ENCODE measurements around the gene EFHC1. TPM values are rescaled to one million over a fixed set of nuclear protein-coding genes. Genes with fewer than 3 reads are reported as not detected.

The EFHC1 gene
- total RNA-seq, 1 donor from 2014 or later: 33.8 TPM

DNA sequence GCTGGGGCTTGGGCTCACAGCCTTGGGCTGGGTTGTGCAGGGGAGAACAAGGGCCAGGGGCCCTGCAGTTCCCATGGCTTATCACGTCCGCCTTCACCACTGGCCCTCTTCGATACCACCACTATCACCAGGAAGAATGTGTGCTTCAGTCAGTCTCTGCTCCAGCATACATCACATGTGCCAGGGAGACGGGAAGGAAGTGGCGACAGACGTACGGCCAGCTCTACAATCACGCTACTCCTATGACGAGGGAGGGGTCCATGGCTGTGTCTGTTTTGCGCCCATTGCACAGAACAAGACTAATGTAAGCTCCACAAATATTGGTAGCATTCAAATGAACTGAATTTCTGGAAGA is 84.6 kb downstream of the EFHC1 start:
- peak overlapping the region; percentile 99 for H3K27ac Mint-ChIP-seq (ENCODE audit: unreplicated experiment)
- TF ChIP-seq, protein P1, sequence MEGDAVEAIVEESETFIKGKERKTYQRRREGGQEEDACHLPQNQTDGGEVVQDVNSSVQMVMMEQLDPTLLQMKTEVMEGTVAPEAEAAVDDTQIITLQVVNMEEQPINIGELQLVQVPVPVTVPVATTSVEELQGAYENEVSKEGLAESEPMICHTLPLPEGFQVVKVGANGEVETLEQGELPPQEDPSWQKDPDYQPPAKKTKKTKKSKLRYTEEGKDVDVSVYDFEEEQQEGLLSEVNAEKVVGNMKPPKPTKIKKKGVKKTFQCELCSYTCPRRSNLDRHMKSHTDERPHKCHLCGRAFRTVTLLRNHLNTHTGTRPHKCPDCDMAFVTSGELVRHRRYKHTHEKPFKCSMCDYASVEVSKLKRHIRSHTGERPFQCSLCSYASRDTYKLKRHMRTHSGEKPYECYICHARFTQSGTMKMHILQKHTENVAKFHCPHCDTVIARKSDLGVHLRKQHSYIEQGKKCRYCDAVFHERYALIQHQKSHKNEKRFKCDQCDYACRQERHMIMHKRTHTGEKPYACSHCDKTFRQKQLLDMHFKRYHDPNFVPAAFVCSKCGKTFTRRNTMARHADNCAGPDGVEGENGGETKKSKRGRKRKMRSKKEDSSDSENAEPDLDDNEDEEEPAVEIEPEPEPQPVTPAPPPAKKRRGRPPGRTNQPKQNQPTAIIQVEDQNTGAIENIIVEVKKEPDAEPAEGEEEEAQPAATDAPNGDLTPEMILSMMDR (IDR thresholded peaks at IDR 0.05): no peak
- no peak for DNase-seq (ENCODE audit: extremely low spot score, unreplicated experiment)
- H3K36me3 Mint-ChIP-seq (ENCODE audit: unreplicated experiment): peaks cover 69% of the 10 kb centered on the region
- H3K9me3 Mint-ChIP-seq (ENCODE audit: unreplicated experiment): no peaks in the 10 kb centered on the region
- H3K27me3 Mint-ChIP-seq (ENCODE audit: unreplicated experiment): no peaks in the 10 kb centered on the region
- H3K4me1 Mint-ChIP-seq (ENCODE audit: unreplicated experiment): peaks cover 67% of the 10 kb centered on the region
- H3K4me3 Mint-ChIP-seq (ENCODE audit: unreplicated experiment): peak overlapping the region; percentile 16

DNA sequence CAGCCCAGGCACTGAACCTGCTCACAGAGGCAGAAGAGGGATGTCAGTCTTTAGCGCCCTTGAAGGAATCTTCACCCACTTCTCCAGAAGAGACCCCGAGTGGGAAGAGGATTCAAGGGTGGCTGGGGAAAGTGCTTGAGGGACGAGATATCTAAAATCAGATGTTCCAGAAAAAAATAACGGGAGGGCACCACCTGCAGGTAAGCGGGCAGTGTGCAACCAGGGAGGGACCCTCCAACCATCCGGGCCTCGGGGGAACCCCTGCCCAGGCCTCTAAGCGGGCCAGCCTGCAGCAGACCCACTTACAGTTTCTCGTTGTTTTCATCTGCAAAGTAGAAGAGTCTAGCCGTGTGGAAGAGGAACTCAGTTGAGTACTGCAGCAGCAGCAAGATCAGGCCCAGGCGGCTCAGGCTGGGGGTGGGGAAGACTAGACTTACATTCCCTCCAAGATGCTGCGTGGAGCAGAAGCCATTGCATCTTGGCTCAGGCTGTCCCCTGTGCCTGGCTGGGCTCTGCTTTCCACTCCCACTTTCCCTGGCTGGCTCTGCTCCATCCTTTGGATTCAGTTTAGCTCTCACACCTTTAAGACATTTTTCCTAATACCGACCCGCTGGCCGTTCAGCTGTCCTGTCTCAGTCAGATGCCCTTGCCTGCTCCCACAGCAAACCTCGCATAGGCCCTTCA is 85.7 kb downstream of the EFHC1 start:
- H3K36me3 Mint-ChIP-seq (ENCODE audit: unreplicated experiment): peaks cover 73% of the 10 kb centered on the region
- peak overlapping the region; percentile 99 for H3K27ac Mint-ChIP-seq (ENCODE audit: unreplicated experiment)
- TF ChIP-seq, protein P1 (IDR thresholded peaks at IDR 0.05): no peak
- H3K9me3 Mint-ChIP-seq (ENCODE audit: unreplicated experiment): no peaks in the 10 kb centered on the region
- H3K27me3 Mint-ChIP-seq (ENCODE audit: unreplicated experiment): no peaks in the 10 kb centered on the region
- H3K4me3 Mint-ChIP-seq (ENCODE audit: unreplicated experiment): peak overlapping the region; percentile 26
- no peak for DNase-seq (ENCODE audit: extremely low spot score, unreplicated experiment)
- H3K4me1 Mint-ChIP-seq (ENCODE audit: unreplicated experiment): peaks cover 75% of the 10 kb centered on the region

DNA sequence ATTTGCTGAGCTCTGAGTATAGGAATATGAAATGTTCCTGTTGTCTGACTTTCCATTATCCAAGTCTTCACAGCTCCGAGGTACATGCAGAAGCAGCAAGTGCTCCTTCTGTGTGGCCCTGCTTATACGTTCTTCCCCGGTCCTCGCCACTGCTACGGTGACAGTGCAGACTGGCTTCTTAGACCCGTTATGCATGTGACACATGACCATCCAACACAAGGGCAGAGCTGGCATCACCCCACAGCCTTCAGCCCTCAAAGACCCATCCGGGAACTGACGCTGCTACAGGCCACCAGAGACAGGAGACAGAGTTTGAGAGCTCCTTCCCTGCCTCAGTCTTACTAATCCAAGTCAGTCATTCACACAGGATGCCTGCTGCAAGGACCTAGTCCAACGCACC is 86.3 kb downstream of the EFHC1 start:
- H3K27ac Mint-ChIP-seq (ENCODE audit: unreplicated experiment): peak overlapping the region; percentile 99
- TF ChIP-seq, protein P1 (IDR thresholded peaks at IDR 0.05): no peak
- no peak for DNase-seq (ENCODE audit: extremely low spot score, unreplicated experiment)
- H3K4me3 Mint-ChIP-seq (ENCODE audit: unreplicated experiment): peak overlapping the region; percentile 26
- H3K9me3 Mint-ChIP-seq (ENCODE audit: unreplicated experiment): no peaks in the 10 kb centered on the region
- H3K36me3 Mint-ChIP-seq (ENCODE audit: unreplicated experiment): peaks cover 74% of the 10 kb centered on the region
- peaks cover 76% of the 10 kb centered on the region for H3K4me1 Mint-ChIP-seq (ENCODE audit: unreplicated experiment)
- H3K27me3 Mint-ChIP-seq (ENCODE audit: unreplicated experiment): no peaks in the 10 kb centered on the region

DNA sequence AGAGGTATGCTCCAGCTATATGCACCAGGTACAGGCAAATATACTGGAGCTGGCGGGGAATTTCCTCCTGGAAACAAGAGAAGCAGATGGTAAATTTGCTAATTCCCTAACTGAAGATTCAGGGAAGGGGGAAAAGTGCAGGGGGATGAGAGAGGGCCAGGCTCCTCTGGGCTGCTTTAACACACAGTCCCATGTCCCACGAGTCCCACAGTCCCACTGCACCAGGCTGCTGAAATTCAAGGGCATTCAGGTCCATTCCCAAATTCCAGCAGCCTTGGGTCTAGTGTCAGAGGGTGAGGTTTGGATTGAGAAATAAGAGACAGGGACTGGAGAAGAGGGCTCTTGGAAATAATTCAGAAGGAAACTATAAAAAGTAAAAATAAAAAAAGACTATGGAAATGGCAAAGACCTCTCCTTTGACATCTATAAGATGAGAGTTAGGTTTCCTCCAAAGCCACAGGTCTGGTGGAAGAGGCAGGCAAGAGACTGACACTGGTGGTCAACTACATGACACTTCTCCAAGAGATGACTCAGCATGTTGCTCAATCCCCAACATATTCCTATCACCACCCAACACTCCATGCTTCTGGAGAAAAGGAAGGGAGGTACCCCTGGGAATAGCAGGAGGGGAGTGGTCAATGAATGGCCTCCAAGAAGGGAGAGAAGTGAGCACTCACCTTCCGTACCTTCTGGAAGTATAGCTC is 87.6 kb downstream of the EFHC1 start:
- H3K36me3 Mint-ChIP-seq (ENCODE audit: unreplicated experiment): peaks cover 75% of the 10 kb centered on the region
- TF ChIP-seq, protein P1 (IDR thresholded peaks at IDR 0.05): no peak
- H3K4me3 Mint-ChIP-seq (ENCODE audit: unreplicated experiment): no peak overlapping the region
- H3K27me3 Mint-ChIP-seq (ENCODE audit: unreplicated experiment): no peaks in the 10 kb centered on the region
- H3K4me1 Mint-ChIP-seq (ENCODE audit: unreplicated experiment): peaks cover 87% of the 10 kb centered on the region
- no peaks in the 10 kb centered on the region for H3K9me3 Mint-ChIP-seq (ENCODE audit: unreplicated experiment)
- peak overlapping the region; percentile 99 for H3K27ac Mint-ChIP-seq (ENCODE audit: unreplicated experiment)
- no peak for DNase-seq (ENCODE audit: extremely low spot score, unreplicated experiment)

DNA sequence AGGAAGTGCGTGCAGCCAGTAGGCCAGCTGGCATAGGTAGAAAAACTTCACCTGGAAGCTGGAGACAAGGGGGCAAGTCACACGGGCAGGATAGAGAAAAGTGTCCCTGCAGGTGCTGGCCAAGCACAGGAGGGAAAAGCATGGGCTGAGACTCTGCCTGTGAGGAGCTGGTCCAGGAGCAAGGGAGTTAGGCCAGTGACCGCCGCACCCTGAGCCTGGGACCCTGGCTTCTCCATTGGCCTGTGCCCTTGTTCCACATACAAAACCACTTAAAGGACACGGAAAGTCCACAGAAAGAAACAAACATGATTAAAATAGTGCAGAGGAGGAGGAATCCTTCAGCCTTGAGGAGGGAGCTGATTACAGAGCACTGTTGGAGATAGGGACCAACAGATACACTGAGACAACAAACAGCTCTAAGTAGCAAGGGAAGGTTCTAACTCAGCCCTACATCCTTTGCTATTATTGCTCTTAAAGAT is 88.2 kb downstream of the EFHC1 start:
- Mint-ChIP-seq H3K27ac (ENCODE audit: unreplicated experiment) (peak overlapping the region; percentile 99), H3K9me3 (ENCODE audit: unreplicated experiment) (no peaks in the 10 kb centered on the region), H3K36me3 (ENCODE audit: unreplicated experiment) (peaks cover 76% of the 10 kb centered on the region), H3K27me3 (ENCODE audit: unreplicated experiment) (no peaks in the 10 kb centered on the region), H3K4me1 (ENCODE audit: unreplicated experiment) (peaks cover 88% of the 10 kb centered on the region), H3K4me3 (ENCODE audit: unreplicated experiment) (no peak overlapping the region)
- no peak for DNase-seq (ENCODE audit: extremely low spot score, unreplicated experiment)
- TF ChIP-seq, protein P1 (IDR thresholded peaks at IDR 0.05): no peak

Measured in osteocyte (in vitro differentiated cells).